Stomach (tissue), 9 donors: ENCODE measurements around the gene ARHGAP1. TPM values are rescaled to one million over a fixed set of nuclear protein-coding genes. Genes with fewer than 3 reads are reported as not detected.
"Not testable (repeated sequence)": the region's sequence is repeated elsewhere in the genome, so short reads cannot be mapped to it uniquely, and the experiment has no call there.

Experiments used
- DNase-seq, 2 donors: peaks; one replicate each; pipeline versions ENCODE4 v3.0.0 to v3.0.0-alpha.2; 2013 to 2019
- H3K27ac ChIP-seq, 5 donors: fragments of 200-600 bp in 4 of 5; sonication (generic) in 4 of 5; one replicate each; pipeline ENCODE4 v1.5.1; 2013 to 2019; ENCODE audit warnings: mild to moderate bottlenecking in 1 of 5, moderate library complexity in 1 of 5
- H3K27me3 ChIP-seq, 3 donors: fragments of 200-600 bp; sonication (generic); one replicate each; pipeline ENCODE4 v1.5.1; 2017 to 2019; ENCODE audit warnings: mixed run types in 1 of 3
- H3K36me3 ChIP-seq, 4 donors: fragments of 200-600 bp; sonication (generic); 1 replicate in 3 of 4; 2 replicates in 1 of 4; pipeline ENCODE4 v1.5.1; 2016 to 2019
- H3K4me1 ChIP-seq, 4 donors: fragments of 200-600 bp; sonication (generic); one replicate each; pipeline ENCODE4 v1.5.1; 2016 to 2019
- H3K4me3 ChIP-seq, 4 donors: fragments of 200-600 bp; sonication (generic) in 3 of 4; one replicate each; pipeline ENCODE4 v1.5.1; 2016 to 2019; ENCODE audit warnings: mild to moderate bottlenecking in 1 of 4
- H3K9me3 ChIP-seq, 4 donors: fragments of 200-600 bp; sonication (generic); one replicate each; pipeline ENCODE4 v1.5.1; 2016 to 2019
- EP300 ChIP-seq: sonication (generic); formaldehyde crosslinking; IDR thresholded peaks from one replicate; pipeline ENCODE4 v1.6.1; 2017; ENCODE audit warnings: antibody characterized with exemption
- POLR2A ChIP-seq, 4 donors: fragments of 450-650 bp; IDR thresholded peaks; one replicate each; pipeline ENCODE4 v1.6.1; 2016; ENCODE audit warnings: antibody characterized with exemption in 4 of 4, control low read depth in 2 of 4, mild to moderate bottlenecking in 1 of 4, moderate library complexity in 1 of 4
- POLR2AphosphoS5 ChIP-seq, 3 donors: sonication (generic); formaldehyde crosslinking; IDR thresholded peaks; one replicate each; pipeline ENCODE4 v1.6.1; 2016; ENCODE audit warnings: antibody characterized with exemption in 3 of 3
- WGBS, 5 donors: extraction: QIAGEN DNeasy Blood & Tissue Kit in 3 of 5; methylation state at CpG; one replicate each; pipeline versions ENCODE4 v1.1.5 to v1.1.7; 2013 to 2018; 5-methylcytosine and 5-hydroxymethylcytosine counted together
- intact Hi-C: fragments of 100-400 bp; cut with DNase I; formaldehyde crosslinking; loops from one replicate; pipeline ENCODE4 v1.15.1; 2023; ENCODE audit warnings: low total_unique reads
- polyA plus RNA-seq, 3 donors: library from polyadenylated mRNA; stranded (reverse); fragments of 200-250 nt; gene quantifications; one replicate each; pipeline ENCODE4 v1.2.3, GENCODE V29; 2013
- total RNA-seq, 5 donors: library from RNA; depleted of rRNA; stranded (reverse); fragments of >200 nt; gene quantifications; one replicate each; pipeline versions ENCODE4 v1.1.0 to v1.2.3, GENCODE V29; 2014 to 2016
- TF ChIP-seq, protein P1 (sequence below), 7 experiments: fragments of 450-650 bp in 4 of 7; fragments of 200-600 bp in 3 of 7; sonication (generic) in 3 of 7; IDR thresholded peaks; one replicate each; pipeline ENCODE4 v1.5.1; 2016 to 2019; ENCODE audit warnings: antibody characterized with exemption in 7 of 7, control low read depth in 2 of 7, mild to moderate bottlenecking in 1 of 7
- donor health status: healthy with polysubstance abuse.
- donor health status: Bipolar disorder and iron deficiency.
- donor health status: healthy.

Gene ARHGAP1
- total and polyA plus RNA-seq, 8 donors: 21.1 to 82.9 (median 31.3) TPM

- Histone ChIP-seq H3K9me3 (no peaks in the 10 kb centered on the region), H3K27ac (peak overlapping the region; percentile 2 to 91 (median 84)), H3K4me3 (no peak overlapping the region), H3K27me3 (no peaks in the 10 kb centered on the region), H3K4me1 (peaks cover 22 to 85% (median 46%) of the 10 kb centered on the region in 4 donors), H3K36me3 (peaks cover 54 to 81% (median 79%) of the 10 kb centered on the region in 4 donors)
- WGBS, 5 donors: 50 to 74% (median 67%) methylated on average over 3 to 6 of the region's 6 CpGs
- no peak for DNase-seq
- TF ChIP-seq POLR2AphosphoS5 (IDR thresholded peaks at IDR 0.05) (no peak), EP300 (no peak)
- intact Hi-C loops: no loop called here
Observed at GRCh38 chr11:46673713-46674462, 26.5 kb downstream of the ARHGAP1 start.

GRCh38 chr11:46672381-46672839 lies 28.0 kb downstream of the ARHGAP1 start:
- peaks cover 55 to 81% (median 79%) of the 10 kb centered on the region in 4 donors for H3K36me3 ChIP-seq
- H3K4me3 ChIP-seq: no peak overlapping the region

DNA sequence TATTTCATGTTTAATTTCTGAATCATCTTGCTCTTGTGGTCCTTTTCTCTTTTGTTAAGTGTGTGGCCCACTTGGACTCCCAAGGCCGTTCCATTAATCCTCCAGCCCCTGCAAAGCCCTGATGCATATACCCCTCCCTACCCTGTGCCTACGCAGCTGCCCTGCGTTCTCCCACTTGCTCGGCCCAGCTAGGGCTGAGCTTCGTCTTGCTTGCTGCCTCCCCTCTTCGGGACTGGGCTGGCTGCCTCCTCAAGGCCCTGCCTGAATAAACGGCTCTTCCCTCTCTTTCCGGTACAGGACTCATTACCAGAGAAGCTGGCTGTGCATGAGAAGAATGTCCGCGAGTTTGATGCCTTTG lies 28.5 kb downstream of the ARHGAP1 start:
- Histone ChIP-seq H3K9me3 (no peaks in the 10 kb centered on the region), H3K4me1 (peaks cover 22 to 84% (median 44%) of the 10 kb centered on the region in 4 donors), H3K27ac (peak overlapping the region in 3 of 5 donors; percentile 45 to 91 (median 84)), H3K36me3 (peaks cover 50 to 81% (median 79%) of the 10 kb centered on the region in 4 donors), H3K4me3 (no peak overlapping the region), H3K27me3 (no peaks in the 10 kb centered on the region)
- DNase-seq: no peak
- WGBS, 5 donors: 85 to 94% (median 90%) methylated on average over 10 of the region's 10 CpGs
- no peak for TF ChIP-seq EP300
- intact Hi-C loops: no loop called here

More at GRCh38 chr11:46672381-46672839, 28.0 kb downstream of the ARHGAP1 start:
- TF ChIP-seq POLR2A (IDR thresholded peaks at IDR 0.05) (no peak), EP300 (no peak)
- TF ChIP-seq, protein P1, sequence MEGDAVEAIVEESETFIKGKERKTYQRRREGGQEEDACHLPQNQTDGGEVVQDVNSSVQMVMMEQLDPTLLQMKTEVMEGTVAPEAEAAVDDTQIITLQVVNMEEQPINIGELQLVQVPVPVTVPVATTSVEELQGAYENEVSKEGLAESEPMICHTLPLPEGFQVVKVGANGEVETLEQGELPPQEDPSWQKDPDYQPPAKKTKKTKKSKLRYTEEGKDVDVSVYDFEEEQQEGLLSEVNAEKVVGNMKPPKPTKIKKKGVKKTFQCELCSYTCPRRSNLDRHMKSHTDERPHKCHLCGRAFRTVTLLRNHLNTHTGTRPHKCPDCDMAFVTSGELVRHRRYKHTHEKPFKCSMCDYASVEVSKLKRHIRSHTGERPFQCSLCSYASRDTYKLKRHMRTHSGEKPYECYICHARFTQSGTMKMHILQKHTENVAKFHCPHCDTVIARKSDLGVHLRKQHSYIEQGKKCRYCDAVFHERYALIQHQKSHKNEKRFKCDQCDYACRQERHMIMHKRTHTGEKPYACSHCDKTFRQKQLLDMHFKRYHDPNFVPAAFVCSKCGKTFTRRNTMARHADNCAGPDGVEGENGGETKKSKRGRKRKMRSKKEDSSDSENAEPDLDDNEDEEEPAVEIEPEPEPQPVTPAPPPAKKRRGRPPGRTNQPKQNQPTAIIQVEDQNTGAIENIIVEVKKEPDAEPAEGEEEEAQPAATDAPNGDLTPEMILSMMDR (IDR thresholded peaks at IDR 0.05): no peak
- WGBS, 5 donors: 69 to 92% (median 78%) methylated on average over 6 to 7 of the region's 7 CpGs
- Histone ChIP-seq H3K9me3 (no peaks in the 10 kb centered on the region), H3K4me1 (peaks cover 22 to 84% (median 46%) of the 10 kb centered on the region in 4 donors), H3K27me3 (no peaks in the 10 kb centered on the region), H3K27ac (peak overlapping the region in 4 of 5 donors; percentile 15 to 91 (median 82))
- intact Hi-C loops: no loop called here
- DNase-seq: no peak

GRCh38 chr11:46670521-46670920 lies 29.9 kb downstream of the ARHGAP1 start:
- intact Hi-C loops, H3K27me3 ChIP-seq, H3K9me3 ChIP-seq, H3K4me3 ChIP-seq, DNase-seq: not testable (repeated sequence)
- peak overlapping the region in 3 of 5 donors; percentile 25 to 91 (median 45) for H3K27ac ChIP-seq
- peaks cover 13 to 75% (median 31%) of the 10 kb centered on the region in 4 donors for H3K4me1 ChIP-seq
- 80 to 96% (median 89%) methylated on average over 3 of the region's 3 CpGs for WGBS, 5 donors
- peaks cover 53 to 88% (median 87%) of the 10 kb centered on the region in 4 donors for H3K36me3 ChIP-seq

DNA sequence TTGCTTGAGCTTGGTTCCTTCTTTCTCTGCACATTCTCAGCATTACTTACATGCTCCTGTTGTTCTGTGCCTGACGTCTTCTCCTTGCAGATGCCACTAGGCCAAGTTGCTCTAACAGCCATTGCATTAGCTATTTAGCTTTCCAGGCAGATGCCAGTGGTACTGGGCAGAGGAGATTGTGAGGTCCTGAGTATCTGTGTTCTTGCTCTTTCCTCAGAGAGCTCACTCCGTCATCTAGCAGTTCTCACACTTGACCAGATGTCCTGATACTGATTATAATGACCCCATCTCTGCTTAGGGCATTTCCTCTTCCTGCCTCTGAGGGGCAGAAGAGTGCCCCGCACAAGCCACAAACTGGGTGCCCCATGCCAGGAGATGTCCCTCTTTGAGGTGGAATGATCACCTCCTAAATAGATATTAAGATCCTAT lies 30.7 kb downstream of the ARHGAP1 start:
- no peak overlapping the region for H3K4me3 ChIP-seq
- H3K27me3 ChIP-seq: no peaks in the 10 kb centered on the region
- no peaks in the 10 kb centered on the region for H3K9me3 ChIP-seq
- H3K27ac ChIP-seq: peak overlapping the region in 2 of 5 donors; percentile 45 to 91
- H3K4me1 ChIP-seq: peaks cover 5 to 67% (median 23%) of the 10 kb centered on the region in 4 donors
- intact Hi-C loops: no loop called here
- no peak for TF ChIP-seq POLR2AphosphoS5 (IDR thresholded peaks at IDR 0.05)
- TF ChIP-seq, protein P1 (IDR thresholded peaks at IDR 0.05): peak in 1 of 7 experiments; percentile 14
- TF ChIP-seq POLR2A (IDR thresholded peaks at IDR 0.05): no peak
- TF ChIP-seq EP300: no peak
- WGBS, 5 donors: 57 to 74% (median 68%) methylated on average over 3 of the region's 3 CpGs
- peaks cover 60 to 96% (median 95%) of the 10 kb centered on the region in 4 donors for H3K36me3 ChIP-seq
- peak in 1 of 2 donors; percentile 16 for DNase-seq
